K562 (cell line): Measurements from ENCODE around the gene LAPTM5. TPM values are rescaled to one million over a fixed set of nuclear protein-coding genes. Genes with fewer than 3 reads are reported as not detected.
A peak's percentile ranks its signal among the peaks of the same experiment; 100 is the strongest.

ENCODE experiments used
- CEBPB ChIP-seq: fragments of 450-650 bp; IDR thresholded peaks from 2 replicates; pipeline ENCODE4 v1.6.1; 2016; ENCODE audit warnings: missing genetic modification characterization, missing compliant biosample characterization
- ESRRA ChIP-seq: fragments of 450-650 bp; IDR thresholded peaks from 2 replicates; pipeline ENCODE4 v1.6.1; 2014; ENCODE audit warnings: low read depth, mild to moderate bottlenecking, moderate library complexity, borderline replicate concordance
- ETV5 ChIP-seq: sonication (generic); formaldehyde crosslinking; IDR thresholded peaks from 2 replicates; pipeline ENCODE4 v1.4.0; 2020; ENCODE audit warnings: low read depth, mild to moderate bottlenecking, missing genetic modification reagents
- GATA2 ChIP-seq: sonication (generic); formaldehyde crosslinking; IDR thresholded peaks from 2 replicates; pipeline ENCODE4 v1.4.0; 2020; ENCODE audit warnings: mild to moderate bottlenecking, missing genetic modification reagents
- HDAC1 ChIP-seq, 2 experiments: fragments of 450-650 bp; IDR thresholded peaks; 2 replicates each; pipeline ENCODE4 v1.6.1; 2016 to 2017; ENCODE audit warnings: inconsistent platforms in 1 of 2, mild to moderate bottlenecking in 1 of 2, moderate library complexity in 1 of 2
- MIER1 ChIP-seq: fragments of 450-650 bp; IDR thresholded peaks from 2 replicates; pipeline ENCODE4 v1.6.1; 2016; ENCODE audit warnings: antibody characterized with exemption, mild to moderate bottlenecking, low read depth
- NBN ChIP-seq: fragments of 450-650 bp; IDR thresholded peaks from 2 replicates; pipeline ENCODE4 v1.6.1; 2016; ENCODE audit warnings: low read depth, mild to moderate bottlenecking
- NR0B1 ChIP-seq: fragments of 450-650 bp; IDR thresholded peaks from one replicate; pipeline ENCODE4 v1.6.1; 2018; ENCODE audit warnings: mild to moderate bottlenecking, moderate library complexity; ENCODE audit not compliant: partially characterized antibody
- NR2C1 ChIP-seq, 2 experiments: fragments of 450-650 bp; IDR thresholded peaks; 2 replicates each; pipeline ENCODE4 v1.6.1; 2017; ENCODE audit warnings: mild to moderate bottlenecking in 2 of 2, antibody characterized with exemption in 1 of 2, inconsistent platforms in 1 of 2, missing compliant biosample characterization in 1 of 2, missing genetic modification characterization in 1 of 2
- NR2C2 ChIP-seq, 2 experiments: fragments of 200-800 bp in 1 of 2; sonication (Bioruptor generic) in 1 of 2; sonication (generic) in 1 of 2; formaldehyde crosslinking in 1 of 2; IDR thresholded peaks; 2 replicates each; pipeline versions ENCODE4 v1.6.1 to v1.8.0; 2016 to 2022; ENCODE audit warnings: mild to moderate bottlenecking in 1 of 2, missing compliant biosample characterization in 1 of 2, missing genetic modification characterization in 1 of 2, missing genetic modification reagents in 1 of 2
- NUFIP1 ChIP-seq: fragments of 450-650 bp; IDR thresholded peaks from 2 replicates; pipeline ENCODE4 v1.6.1; 2018; ENCODE audit not compliant: partially characterized antibody
- PHB ChIP-seq: fragments of 250-450 bp; sonication (Bioruptor Pico); IDR thresholded peaks from 2 replicates; pipeline ENCODE4 v1.5.0; 2021
- PKNOX1 ChIP-seq: fragments of 450-650 bp; IDR thresholded peaks from 2 replicates; pipeline ENCODE4 v1.6.1; 2016
- PPARD ChIP-seq: fragments of 250-450 bp; sonication (Bioruptor Pico); IDR thresholded peaks from 2 replicates; pipeline ENCODE4 v1.8.0; 2022; ENCODE audit warnings: inconsistent platforms, mild to moderate bottlenecking, moderate library complexity
- RBFOX2 ChIP-seq: fragments of 200-400 bp; formaldehyde crosslinking; IDR thresholded peaks from 2 replicates; pipeline ENCODE4 v1.6.1; 2017; ENCODE audit warnings: low read depth, mild to moderate bottlenecking, low read length, moderate library complexity
- TRIM24 ChIP-seq, 2 experiments: fragments of 450-650 bp; IDR thresholded peaks; 2 replicates each; pipeline ENCODE4 v1.6.1; 2016
- ZBTB2 ChIP-seq: fragments of 450-650 bp; IDR thresholded peaks from 2 replicates; pipeline ENCODE4 v1.6.1; 2016; ENCODE audit warnings: antibody characterized with exemption
- ZBTB7A ChIP-seq: IDR thresholded peaks from 2 replicates; pipeline ENCODE4 v1.6.1; 2011; ENCODE audit warnings: low read depth, mild to moderate bottlenecking, low read length, moderate library complexity, borderline replicate concordance; ENCODE audit not compliant: control insufficient read depth
- ZSCAN32 ChIP-seq: fragments of 450-650 bp; formaldehyde crosslinking; IDR thresholded peaks from 2 replicates; pipeline ENCODE4 v1.4.0; 2020; ENCODE audit warnings: mild to moderate bottlenecking, moderate library complexity
- polyA plus RNA-seq, 8 experiments: library from polyadenylated mRNA; depleted of rRNA in 4 of 8; stranded (reverse) in 5 of 8; unstranded in 3 of 8; fragments of >200 nt; fragmentation: Nextera tagmentation in 2 of 8; fragmentation: Illumina TruSeq in 1 of 8; extraction: Ambion mirVana in 2 of 8; extraction: Trizol in 1 of 8; gene quantifications; 2 replicates each; pipeline versions ENCODE4 v1.2.1 to v1.2.3, GENCODE V29; 2011 to 2014; ENCODE audit warnings: inconsistent platforms in 1 of 8, missing spikeins in 1 of 8
- total RNA-seq, 7 experiments: library from RNA; depleted of rRNA in 6 of 7; stranded (reverse); fragments of >200 nt in 6 of 7; fragmentation: Illumina TruSeq in 2 of 7; extraction: Trizol in 2 of 7; gene quantifications; 2 replicates each; pipeline versions ENCODE4 v1.2.1 to v1.2.3, GENCODE V29; 2011 to 2021; ENCODE audit warnings: low replicate concordance in 1 of 7

LAPTM5 gene
- total and polyA plus RNA-seq, 9 of the 15 experiments (the other 6 are each of a cell fraction or from before 2014, with no cell fraction given) = 2.4 to 47.3 (median 20.3) TPM

DNA sequence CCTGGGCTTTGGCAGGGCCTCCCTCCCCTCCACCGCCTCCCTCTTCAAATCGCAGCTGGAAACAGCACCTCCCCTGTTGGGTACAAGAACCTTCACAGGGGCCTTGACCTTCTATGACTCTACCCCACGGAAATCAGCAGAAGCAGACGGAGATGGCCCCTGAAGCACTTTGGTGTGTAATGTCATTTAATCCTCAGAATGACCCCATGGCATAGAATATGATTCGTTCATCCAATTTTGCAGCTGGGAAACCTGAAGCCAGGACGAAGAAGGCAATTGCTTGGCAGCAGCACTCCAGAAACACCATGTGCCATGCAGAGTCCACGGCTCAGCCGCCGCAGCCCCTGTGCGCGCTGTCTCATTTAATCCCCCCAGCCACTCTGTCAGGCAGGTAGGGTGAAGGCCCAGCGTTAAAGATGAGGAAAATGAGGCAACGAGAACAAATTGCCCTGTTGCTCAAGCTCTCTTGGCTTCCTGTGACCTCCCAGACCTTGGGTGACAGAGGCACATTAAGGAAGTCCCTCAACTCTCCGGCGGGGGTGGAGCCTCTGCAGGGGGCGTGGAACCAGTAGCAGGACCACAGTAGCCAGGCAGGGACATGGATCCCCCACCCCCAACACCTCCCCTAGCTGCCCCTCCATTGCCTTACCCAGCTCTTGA lies 25.8 kb upstream of the LAPTM5 start (continued):
- no peak for TF ChIP-seq PPARD (CRISPR knock-in tag)
- no peak for TF ChIP-seq PHB
- peak; percentile 34 for TF ChIP-seq RBFOX2
- no peak for TF ChIP-seq NUFIP1
- no peak for TF ChIP-seq GATA2 (CRISPR knock-in tag)
- TF ChIP-seq MIER1 = no peak
- TF ChIP-seq PKNOX1 = peak; percentile 58; the same call in 1 of the 2 replicates
- no peak for TF ChIP-seq ZSCAN32 (CRISPR knock-in tag)
- 0 out of 4 replicates have a peak, but pooled peaks of 1 of the 2 experiments have one; percentile 20 for TF ChIP-seq HDAC1 (IDR thresholded peaks at IDR 0.05)
- TF ChIP-seq ZBTB7A = peak; percentile 47
- TF ChIP-seq NR2C1 (IDR thresholded peaks at IDR 0.05) = no peak
- TF ChIP-seq NR2C1 (tag; IDR thresholded peaks at IDR 0.05) = 0 out of 2 replicates have a peak, but pooled peaks have one; percentile 29
- TF ChIP-seq NR2C2 (CRISPR knock-in tag; IDR thresholded peaks at IDR 0.05) = peak; percentile 54; the same call in 1 of the 2 replicates
- TF ChIP-seq NR2C2 (tag; IDR thresholded peaks at IDR 0.05) = peak; percentile 60
- 0 out of 2 replicates have a peak, but pooled peaks have one; percentile 35 for TF ChIP-seq ETV5 (CRISPR knock-in tag)
- TF ChIP-seq NR0B1 = no peak
- TF ChIP-seq TRIM24 (IDR thresholded peaks at IDR 0.05) = 0 out of 4 replicates have a peak, but pooled peaks of 1 of the 2 experiments have one; percentile 16
- TF ChIP-seq CEBPB (tag) = peak; percentile 82
- TF ChIP-seq ESRRA = peak; percentile 75
- TF ChIP-seq NBN = no peak
- TF ChIP-seq ZBTB2 = peak; percentile 21; the same call in 1 of the 2 replicates
